Ureter (tissue), 1 donor: ENCODE measurements around the gene NKX2-4. TPM values are rescaled to one million over a fixed set of nuclear protein-coding genes. Genes with fewer than 3 reads are reported as not detected.
"Not testable (repeated sequence)": the region's sequence is repeated elsewhere in the genome, so short reads cannot be mapped to it uniquely, and the experiment has no call there.

Source experiments
- DNase-seq: peaks from one replicate; pipeline ENCODE4 v3.0.0-alpha.2; 2020; ENCODE audit warnings: low spot score
- total RNA-seq: library from RNA; stranded (reverse); gene quantifications from one replicate; pipeline ENCODE4 v1.2.4, GENCODE V29; 2023
- donor health status: DM: yes; HTN: yes; CAD: no.

NKX2-4 gene
- total RNA-seq, 1 donor from 2014 or later, result not detected

- DNase-seq, result no peak
These were observed 2.8 kb downstream of the NKX2-4 start for GRCh38 chr20:21394551-21394950.

- DNase-seq, result no peak
These were observed 3.4 kb downstream of the NKX2-4 start for GRCh38 chr20:21393816-21394519.

- DNase-seq, result no peak
These were observed 4.2 kb downstream of the NKX2-4 start for GRCh38 chr20:21393166-21393565.

GRCh38 chr20:21391972-21392352 lies 5.4 kb downstream of the NKX2-4 start:
- no peak for DNase-seq

- no peak for DNase-seq
These were observed 5.9 kb downstream of the NKX2-4 start for GRCh38 chr20:21391185-21391971.

GRCh38 chr20:21390768-21391167 lies 6.6 kb downstream of the NKX2-4 start:
- no peak for DNase-seq

- no peak for DNase-seq
These were observed 8.0 kb downstream of the NKX2-4 start for GRCh38 chr20:21389368-21389767.

- DNase-seq, result no peak
These were observed 8.8 kb downstream of the NKX2-4 start for GRCh38 chr20:21388566-21388965.

- DNase-seq, result no peak
These were observed 9.8 kb downstream of the NKX2-4 start for GRCh38 chr20:21387528-21387927.

- DNase-seq, result no peak
These were observed 11.2 kb downstream of the NKX2-4 start for GRCh38 chr20:21386111-21386510.

- DNase-seq, result no peak
These were observed 12.9 kb downstream of the NKX2-4 start for GRCh38 chr20:21384308-21384892.

- no peak for DNase-seq
These were observed 15.7 kb downstream of the NKX2-4 start for GRCh38 chr20:21381619-21382018.

GRCh38 chr20:21380711-21381110 lies 16.6 kb downstream of the NKX2-4 start:
- no peak for DNase-seq

- no peak for DNase-seq
These were observed 19.1 kb downstream of the NKX2-4 start for GRCh38 chr20:21378259-21378658.

GRCh38 chr20:21377701-21378100 lies 19.6 kb downstream of the NKX2-4 start:
- no peak for DNase-seq

GRCh38 chr20:21376626-21377025 lies 20.7 kb downstream of the NKX2-4 start:
- no peak for DNase-seq

GRCh38 chr20:21373436-21373835 lies 23.9 kb downstream of the NKX2-4 start:
- DNase-seq, result no peak

- no peak for DNase-seq
These were observed 25.3 kb downstream of the NKX2-4 start for GRCh38 chr20:21372016-21372415.

GRCh38 chr20:21371193-21371592 lies 26.1 kb downstream of the NKX2-4 start:
- DNase-seq, result no peak

GRCh38 chr20:21368791-21369190 lies 28.5 kb downstream of the NKX2-4 start:
- DNase-seq, result no peak

- DNase-seq, result not testable (repeated sequence)
These were observed 31.1 kb downstream of the NKX2-4 start for GRCh38 chr20:21366273-21366672.

GRCh38 chr20:21365771-21366170 lies 31.6 kb downstream of the NKX2-4 start:
- DNase-seq, result no peak

GRCh38 chr20:21364413-21364812 lies 32.9 kb downstream of the NKX2-4 start:
- DNase-seq, result no peak
